GM23338 (cell line): ENCODE data around the gene WDR31. TPM values are rescaled to one million over a fixed set of nuclear protein-coding genes. Genes with fewer than 3 reads are reported as not detected.

ENCODE experiments used
- ATAC-seq: fragments of 200-7000 bp; cut with Tn5 transposase; 3 replicates; pipeline ENCODE4 v1.9.1; 2020
- DNase-seq: peaks from one replicate; pipeline ENCODE4 v3.0.0-alpha.2; 2015; ENCODE audit warnings: low spot score
- H2AFZ ChIP-seq: fragments of 200-600 bp; sonication (generic); 2 replicates; pipeline ENCODE4 v1.8.0; 2016; ENCODE audit warnings: antibody characterized with exemption, mild to moderate bottlenecking, moderate library complexity
- H3F3A ChIP-seq: fragments of 200-600 bp; sonication (generic); replicated peaks from 2 replicates; pipeline ENCODE4 v1.8.0; 2017; ENCODE audit warnings: antibody characterized with exemption, mixed run types, low read depth
- H3K27ac ChIP-seq: fragments of 200-600 bp; sonication (generic); 2 replicates; pipeline ENCODE4 v1.6.1; 2016; ENCODE audit warnings: low read depth
- H3K27me3 ChIP-seq: fragments of 200-600 bp; sonication (generic); 2 replicates; pipeline ENCODE4 v1.8.0; 2016; ENCODE audit warnings: mild to moderate bottlenecking, mixed run types, moderate library complexity; ENCODE audit not compliant: insufficient read depth
- H3K36me3 ChIP-seq: fragments of 200-600 bp; sonication (generic); 2 replicates; pipeline ENCODE4 v1.8.0; 2016; ENCODE audit warnings: mild to moderate bottlenecking; ENCODE audit not compliant: insufficient read depth
- H3K4me1 ChIP-seq: fragments of 200-600 bp; sonication (generic); 2 replicates; pipeline ENCODE4 v1.8.0; 2016; ENCODE audit warnings: mild to moderate bottlenecking, moderate library complexity; ENCODE audit not compliant: insufficient read depth
- H3K4me2 ChIP-seq: fragments of 200-600 bp; sonication (generic); 2 replicates; pipeline ENCODE4 v1.7.1; 2017; ENCODE audit warnings: mixed run types
- H3K4me3 ChIP-seq: fragments of 200-600 bp; sonication (generic); 2 replicates; pipeline ENCODE4 v1.6.1; 2016; ENCODE audit warnings: mixed run types
- H3K79me2 ChIP-seq: fragments of 200-600 bp; sonication (generic); replicated peaks from 2 replicates; pipeline ENCODE4 v1.8.0; 2017; ENCODE audit warnings: mild to moderate bottlenecking; ENCODE audit not compliant: insufficient read depth
- H3K9me2 ChIP-seq: fragments of 200-600 bp; sonication (generic); 2 replicates; pipeline ENCODE4 v1.8.0; 2017; ENCODE audit not compliant: insufficient read depth
- H4K20me1 ChIP-seq: fragments of 200-600 bp; sonication (generic); replicated peaks from 2 replicates; pipeline ENCODE4 v1.8.0; 2017; ENCODE audit warnings: mild to moderate bottlenecking; ENCODE audit not compliant: insufficient read depth
- H3K27ac Mint-ChIP-seq: 2 replicates; pipeline ENCODE4 v1.8.0; 2020; ENCODE audit warnings: inconsistent platforms, mild to moderate bottlenecking, moderate library complexity, mixed read lengths
- H3K27me3 Mint-ChIP-seq: 3 replicates; pipeline ENCODE4 v1.8.0; 2022; ENCODE audit warnings: low read depth, mild to moderate bottlenecking, moderate library complexity, mixed read lengths, inconsistent platforms; ENCODE audit not compliant: insufficient read depth, poor library complexity
- H3K36me3 Mint-ChIP-seq: 3 replicates; pipeline ENCODE4 v1.8.0; 2021; ENCODE audit warnings: low read depth, mild to moderate bottlenecking, inconsistent platforms, moderate library complexity, mixed read lengths
- H3K4me1 Mint-ChIP-seq: 3 replicates; pipeline ENCODE4 v1.8.0; 2020; ENCODE audit warnings: mild to moderate bottlenecking, inconsistent platforms, mixed read lengths
- H3K4me3 Mint-ChIP-seq: 3 replicates; pipeline ENCODE4 v1.8.0; 2021; ENCODE audit warnings: moderate library complexity, mild to moderate bottlenecking, inconsistent platforms, mixed read lengths
- H3K9me3 Mint-ChIP-seq: 3 replicates; pipeline ENCODE4 v1.8.0; 2020; ENCODE audit warnings: moderate library complexity, mild to moderate bottlenecking, inconsistent platforms, mixed read lengths
- CREB1 ChIP-seq: fragments of 250-450 bp; sonication (Bioruptor Pico); IDR thresholded peaks from 2 replicates; pipeline ENCODE4 v1.5.0; 2020; ENCODE audit warnings: low read depth, mild to moderate bottlenecking, moderate library complexity
- CTCF ChIP-seq, 2 experiments: fragments of 200-600 bp in 1 of 2; sonication (generic) in 1 of 2; conservative IDR thresholded peaks; 2 replicates each; pipeline versions ENCODE4 v1.5.1 to v1.6.1; 2016 to 2017; ENCODE audit warnings: antibody characterized with exemption in 2 of 2, low read depth in 2 of 2, mild to moderate bottlenecking in 2 of 2, moderate library complexity in 1 of 2
- ETS1 ChIP-seq: IDR thresholded peaks from 2 replicates; pipeline ENCODE4 v1.6.1; 2016; ENCODE audit warnings: antibody characterized with exemption
- EZH2 ChIP-seq: fragments of 200-600 bp; sonication (generic); IDR thresholded peaks from one replicate; pipeline ENCODE4 v1.8.0; 2017; ENCODE audit warnings: antibody characterized with exemption, mild to moderate bottlenecking, low read depth; ENCODE audit not compliant: unreplicated experiment
- EZH2phosphoT487 ChIP-seq: fragments of 200-600 bp; sonication (generic); IDR thresholded peaks from one replicate; pipeline ENCODE4 v1.8.1; 2018; ENCODE audit warnings: antibody characterized with exemption; ENCODE audit not compliant: unreplicated experiment
- JUNB ChIP-seq: IDR thresholded peaks from one replicate; pipeline ENCODE4 v1.6.1; 2016; ENCODE audit warnings: antibody characterized with exemption; ENCODE audit not compliant: unreplicated experiment
- POLR2AphosphoS5 ChIP-seq: IDR thresholded peaks from 2 replicates; pipeline ENCODE4 v1.6.1; 2016; ENCODE audit warnings: antibody characterized with exemption, low read depth
- REST ChIP-seq: IDR thresholded peaks from one replicate; pipeline ENCODE4 v1.6.1; 2018; ENCODE audit warnings: antibody characterized with exemption; ENCODE audit not compliant: unreplicated experiment
- ZNF114 ChIP-seq: fragments of 250-450 bp; sonication (Bioruptor Pico); IDR thresholded peaks from 2 replicates; pipeline ENCODE4 v1.5.0; 2020; ENCODE audit warnings: mild to moderate bottlenecking, moderate library complexity
- ZNF331 ChIP-seq: fragments of 250-450 bp; sonication (Bioruptor Pico); IDR thresholded peaks from 2 replicates; pipeline ENCODE4 v1.5.0; 2020; ENCODE audit warnings: low read depth, mild to moderate bottlenecking, moderate library complexity
- ZNF462 ChIP-seq: fragments of 250-450 bp; sonication (Bioruptor Pico); IDR thresholded peaks from 2 replicates; pipeline ENCODE4 v1.5.0; 2020; ENCODE audit warnings: mild to moderate bottlenecking, moderate library complexity
- polyA plus RNA-seq: library from polyadenylated mRNA; unstranded; fragments of >200 nt; fragmentation: Nextera tagmentation; extraction: Ambion mirVana; gene quantifications from 2 replicates; pipeline ENCODE4 v1.2.1, GENCODE V29; 2016
- total RNA-seq: library from RNA; depleted of rRNA; stranded (reverse); fragments of >200 nt; shearing (Covaris generic); gene quantifications from 2 replicates; pipeline ENCODE4 v1.2.3, GENCODE V29; 2014

The WDR31 gene
- total and polyA plus RNA-seq, 2 experiments from 2014 or later: 0.13 to 0.63 TPM

GRCh38 chr9:113369855-113370140 is 29.7 kb upstream of the WDR31 start:
- no peak for TF ChIP-seq ZNF114
- TF ChIP-seq CTCF (conservative IDR thresholded peaks at IDR 0.05; ENCODE audit: low read depth in 2 of 2): no peak
- no peak for TF ChIP-seq ZNF331 (CRISPR knock-in tag)
- no peak for TF ChIP-seq REST
- no peak for TF ChIP-seq POLR2AphosphoS5
- no peak for TF ChIP-seq ZNF462 (CRISPR knock-in tag)
- no peak for TF ChIP-seq JUNB
- TF ChIP-seq EZH2: no peak
- no peak for TF ChIP-seq ETS1
- TF ChIP-seq EZH2phosphoT487: no peak
- TF ChIP-seq CREB1: no peak
- Histone ChIP-seq H3K27me3 (no peaks in the 10 kb centered on the region), H2AFZ (no peak overlapping the region), H4K20me1 (no peaks in the 10 kb centered on the region), H3K79me2 (no peaks in the 10 kb centered on the region), H3K4me3 (no peak overlapping the region), H3K4me2 (no peak overlapping the region), H3K36me3 (no peaks in the 10 kb centered on the region), H3K4me1 (no peaks in the 10 kb centered on the region), H3K9me2 (no peaks in the 10 kb centered on the region), H3F3A (no peaks in the 10 kb centered on the region), H3K27ac (no peak overlapping the region)
- H3K36me3 Mint-ChIP-seq: peaks cover 3% of the 10 kb centered on the region; the same call in 1 of the 3 replicates
- ATAC-seq (no peak), DNase-seq (no peak)
- H3K4me1 Mint-ChIP-seq: peaks cover 4% of the 10 kb centered on the region; the same call in 2 of the 3 replicates
- no peak overlapping the region for H3K27ac Mint-ChIP-seq
- H3K4me3 Mint-ChIP-seq: no peak overlapping the region
- H3K9me3 Mint-ChIP-seq: no peaks in the 10 kb centered on the region
- no peaks in the 10 kb centered on the region for H3K27me3 Mint-ChIP-seq
